HG03108 (cell line): ENCODE measurements around the gene SCAMP4.

Experiments
- ATAC-seq: cut with Tn5 transposase; IDR thresholded peaks from one replicate; pipeline ENCODE4 v1.9.1; 2021; ENCODE audit warnings: moderate library complexity; ENCODE audit not compliant: unreplicated experiment

Gene SCAMP4

GRCh38 chr19:1905110-1905862, at the start of gene SCAMP4, which contains the start of gene ADAT3:
TSS of gene SCAMP4 (plus strand) at chr19:1905399. CDS start at chr19:1915020, 9,621 bp downstream.
TSS of gene ADAT3 (plus strand) at chr19:1905399. CDS start at chr19:1912048, 6,649 bp downstream.
- ATAC-seq: peak; percentile 77

GRCh38 chr19:1855828-1856255, 49.4 kb upstream of the SCAMP4 start:
- no peak for ATAC-seq

GRCh38 chr19:1856345-1856697, 48.9 kb upstream of the SCAMP4 start:
- ATAC-seq: no peak

GRCh38 chr19:1856698-1857603, 48.2 kb upstream of the SCAMP4 start:
- no peak for ATAC-seq

- no peak for ATAC-seq
Observed at GRCh38 chr19:1857648-1858326, 47.4 kb upstream of the SCAMP4 start.

GRCh38 chr19:1858412-1859081, 46.7 kb upstream of the SCAMP4 start:
- ATAC-seq: no peak

GRCh38 chr19:1859331-1859781, 45.8 kb upstream of the SCAMP4 start:
- no peak for ATAC-seq

- no peak for ATAC-seq
Observed at GRCh38 chr19:1860042-1860775, 45.0 kb upstream of the SCAMP4 start.

- no peak for ATAC-seq
Observed at GRCh38 chr19:1860821-1861598, 44.2 kb upstream of the SCAMP4 start.

GRCh38 chr19:1861599-1862031, 43.6 kb upstream of the SCAMP4 start:
- no peak for ATAC-seq

- ATAC-seq: no peak
Observed at GRCh38 chr19:1862068-1862423, 43.2 kb upstream of the SCAMP4 start.

GRCh38 chr19:1862424-1863327, 42.5 kb upstream of the SCAMP4 start:
- peak; percentile 2 for ATAC-seq

- no peak for ATAC-seq
Observed at GRCh38 chr19:1863328-1863637, 41.9 kb upstream of the SCAMP4 start, which contains the start of gene KLF16. TSS of gene KLF16 (minus strand) at chr19:1863579. CDS start at chr19:1863497, 82 bp downstream.

- ATAC-seq: peak; percentile 44
Observed at GRCh38 chr19:1863638-1864479, 41.3 kb upstream of the SCAMP4 start.

GRCh38 chr19:1864480-1865171, 40.6 kb upstream of the SCAMP4 start:
- peak; percentile 22 for ATAC-seq

- no peak for ATAC-seq
Observed at GRCh38 chr19:1865172-1866010, 39.8 kb upstream of the SCAMP4 start.
